Stimulated activated CD4-positive, alpha-beta T cell treated with anti-CD3 and anti-CD28 coated beads, Interleukin-1b, Interleukin-23, amount 100 ng/mL, for 24 hours (primary cell): ENCODE measurements around the gene INPP4B.

Source experiments
- DNase-seq, 4 experiments: peaks; one replicate each; pipeline ENCODE4 v3.0.0-alpha.2; 2020; ENCODE audit warnings: low read depth in 4 of 4, low spot score in 1 of 4

Gene INPP4B

DNA sequence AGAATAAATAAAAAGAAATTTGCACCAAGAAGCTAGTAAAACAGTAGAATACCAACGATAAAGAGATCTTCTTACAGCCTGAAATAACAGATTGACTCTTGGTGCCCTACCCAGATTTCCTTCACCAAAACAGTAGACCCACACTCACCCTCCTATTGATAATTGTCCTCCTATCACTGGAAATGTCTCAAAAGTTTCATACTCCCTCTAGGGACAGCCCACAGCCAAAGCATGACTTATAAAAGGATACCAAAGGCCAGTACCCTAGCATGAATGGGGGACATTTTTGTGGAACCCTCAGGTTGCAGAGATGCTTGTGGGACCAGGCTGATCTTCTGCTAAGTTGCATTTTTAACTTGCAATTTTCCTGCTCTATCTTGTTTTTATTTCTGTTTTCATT is 104.1 kb downstream of the INPP4B start:
- DNase-seq: no peak

DNA sequence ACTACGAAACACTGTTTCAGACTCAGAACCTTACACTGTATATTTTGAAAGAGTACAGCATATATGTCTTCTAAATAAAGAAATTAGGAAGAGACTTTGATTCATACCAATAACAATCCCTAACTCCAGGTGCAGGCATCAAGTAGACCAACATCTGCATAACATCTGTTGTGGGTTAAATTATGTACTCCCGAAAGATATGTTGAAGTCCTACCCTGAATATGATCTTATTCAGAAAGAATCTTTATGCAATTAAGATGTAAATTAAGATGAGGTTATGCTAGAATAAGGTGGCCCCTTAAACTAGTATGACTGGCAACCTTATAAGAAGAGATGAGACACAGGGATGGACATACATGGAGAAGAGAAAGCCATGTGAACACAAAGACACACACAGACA is 117.9 kb downstream of the INPP4B start:
- DNase-seq: no peak

DNA sequence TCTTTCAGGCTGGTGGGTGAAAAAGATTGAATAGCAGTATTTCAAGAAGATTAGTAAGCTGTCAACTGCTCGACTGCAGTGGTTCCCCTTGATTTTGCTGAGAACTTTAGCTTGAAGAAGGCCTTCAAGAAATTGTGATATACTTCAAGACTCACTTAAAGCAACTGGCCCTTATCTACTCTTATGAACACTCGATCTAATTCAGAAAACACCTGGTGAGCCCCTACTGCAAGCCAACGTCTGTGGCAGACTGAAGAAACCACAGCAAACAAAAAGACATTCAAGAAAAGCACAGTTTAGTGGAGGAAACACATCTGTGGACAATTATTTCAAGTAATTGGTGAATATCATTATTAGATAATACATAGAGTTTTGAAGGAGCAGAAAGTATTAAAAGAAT is 119.0 kb downstream of the INPP4B start:
- no peak for DNase-seq

DNA sequence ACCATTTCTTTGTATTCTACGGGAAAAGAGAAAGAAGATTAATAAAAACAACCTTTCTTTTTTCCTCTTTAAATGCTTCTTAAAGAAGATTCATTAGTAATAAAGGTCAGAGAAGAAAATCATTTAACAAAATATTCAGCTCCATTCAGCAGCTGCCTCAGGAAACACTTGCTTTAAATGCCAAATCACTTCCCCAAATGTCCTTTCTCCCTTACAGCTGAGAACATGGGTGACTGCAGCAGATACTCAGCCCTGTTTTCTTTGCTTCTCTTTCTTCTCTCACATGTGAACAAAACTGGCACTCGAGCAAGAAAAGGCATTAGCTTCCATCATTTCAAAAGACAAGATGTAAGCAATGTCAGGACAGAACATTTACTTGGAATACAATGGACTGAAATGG is 120.2 kb downstream of the INPP4B start:
- no peak for DNase-seq

DNA sequence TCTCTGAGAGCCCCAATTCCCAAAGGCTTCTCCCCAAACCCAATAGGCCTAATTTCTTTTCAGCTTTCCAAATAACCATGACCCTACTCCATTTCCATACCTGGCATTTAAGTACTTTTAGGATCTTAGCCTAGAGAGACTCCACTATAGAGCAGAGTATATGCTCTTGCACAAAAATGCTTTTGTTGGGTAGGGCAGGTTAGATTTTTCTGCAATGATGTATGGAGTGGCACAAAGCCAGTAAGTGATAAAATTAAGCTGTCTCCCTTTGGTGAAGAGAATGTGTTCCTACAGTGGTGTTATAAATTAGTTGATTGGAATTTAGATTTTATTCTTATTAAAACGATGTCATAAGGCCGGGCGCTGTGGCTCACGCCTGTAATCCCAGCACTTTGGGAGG is 124.9 kb downstream of the INPP4B start:
- DNase-seq: no peak

DNA sequence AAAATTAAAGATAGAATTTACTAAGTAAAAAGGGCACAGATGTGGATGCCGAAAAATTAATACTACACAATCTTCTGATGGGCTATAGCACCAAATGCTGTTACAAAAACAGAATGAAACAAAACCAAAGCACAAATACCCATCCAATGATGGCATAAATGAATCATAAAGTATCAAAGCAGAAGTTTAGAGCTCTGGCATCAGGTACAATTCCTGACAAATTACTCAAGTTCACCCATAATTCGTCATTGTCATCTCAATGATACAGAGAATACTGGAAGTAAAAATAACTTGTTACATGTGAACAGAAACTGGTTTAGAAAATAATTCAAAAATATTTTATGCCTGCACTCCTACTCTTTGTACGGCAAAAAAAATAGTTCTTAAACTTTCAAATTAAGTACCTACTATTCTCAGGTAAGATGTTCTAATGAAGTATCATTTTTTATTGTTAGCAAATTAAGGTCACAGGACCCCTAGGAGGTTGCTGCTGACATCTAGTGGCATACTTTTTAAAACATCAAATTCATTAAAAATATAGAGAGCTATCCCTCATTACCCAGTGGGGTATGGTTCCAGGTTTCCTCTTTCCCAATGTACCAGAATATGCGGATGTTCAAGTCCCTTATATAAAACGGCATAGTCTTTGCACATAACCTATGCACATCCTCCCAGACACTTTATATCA is 126.1 kb downstream of the INPP4B start:
- no peak for DNase-seq

DNA sequence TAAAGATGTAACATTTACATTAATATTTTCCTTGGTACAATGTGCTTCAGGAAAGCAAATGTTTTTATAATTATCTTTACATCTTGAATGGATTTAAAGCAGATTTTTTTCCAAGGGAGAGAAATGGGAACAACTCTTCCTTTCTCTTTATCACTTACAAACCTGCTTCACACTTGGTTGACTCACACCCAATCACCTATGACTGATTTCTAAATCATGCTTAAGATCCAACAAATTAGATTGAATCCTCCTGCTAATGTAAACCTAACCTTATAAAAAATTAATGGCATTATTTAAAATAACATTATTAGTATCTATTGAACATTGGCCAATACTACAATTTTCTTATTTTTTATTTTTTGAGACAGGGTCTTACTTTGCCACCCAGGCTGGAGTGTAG is 127.1 kb downstream of the INPP4B start:
- no peak for DNase-seq

DNA sequence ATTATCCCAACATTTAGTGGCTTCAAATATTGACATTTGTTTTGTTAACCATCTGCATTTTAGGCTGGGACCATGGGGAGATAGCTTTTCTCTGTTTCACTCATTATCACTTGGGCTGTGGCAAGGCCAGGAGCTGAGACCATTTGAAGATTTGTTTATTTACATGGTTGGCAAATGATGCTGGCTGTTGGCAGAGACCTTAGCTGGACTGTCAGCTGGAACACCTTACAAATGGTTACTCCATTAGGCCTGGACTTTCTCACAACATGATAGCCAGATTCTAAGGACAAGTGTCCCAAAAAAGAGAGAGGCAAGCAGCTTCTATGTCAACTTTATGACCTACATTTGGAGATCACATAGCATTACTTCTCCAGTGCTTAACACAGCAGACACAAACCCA is 130.4 kb downstream of the INPP4B start:
- DNase-seq: no peak

DNA sequence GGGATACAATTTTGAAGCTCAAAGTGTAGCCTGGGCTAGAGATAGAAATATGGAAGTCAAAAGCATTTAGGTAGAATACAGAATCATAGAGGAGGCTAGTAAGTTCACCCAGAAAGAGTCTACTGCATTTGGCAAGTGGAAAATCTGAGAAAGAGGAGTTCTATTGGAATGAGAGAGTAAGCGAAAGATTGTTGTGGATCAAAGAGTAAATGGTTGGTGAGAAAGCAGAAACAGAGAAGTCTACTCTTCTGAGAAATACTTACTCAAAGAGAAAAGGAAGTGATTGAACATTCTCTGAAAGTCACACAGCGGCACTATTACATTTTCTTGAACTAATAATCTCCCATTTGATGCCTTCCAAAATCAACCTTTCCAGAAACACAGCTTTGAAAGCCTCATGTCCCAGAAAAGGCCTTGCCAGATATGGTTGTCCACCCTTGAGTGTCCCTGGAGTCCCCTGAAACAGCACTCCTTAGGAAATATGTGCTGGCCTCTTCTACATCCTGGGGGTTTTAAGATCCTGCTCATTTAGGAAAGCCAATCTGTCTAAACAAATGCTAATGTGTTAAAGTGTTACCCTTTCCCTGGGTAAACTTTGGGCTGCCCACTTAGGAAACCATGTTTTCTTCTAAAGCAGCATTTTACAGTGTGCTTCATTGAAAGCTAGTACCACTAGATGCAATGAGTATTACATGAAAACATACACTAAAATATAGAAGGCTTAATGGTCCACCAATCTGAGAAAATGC is 132.6 kb downstream of the INPP4B start:
- no peak for DNase-seq

DNA sequence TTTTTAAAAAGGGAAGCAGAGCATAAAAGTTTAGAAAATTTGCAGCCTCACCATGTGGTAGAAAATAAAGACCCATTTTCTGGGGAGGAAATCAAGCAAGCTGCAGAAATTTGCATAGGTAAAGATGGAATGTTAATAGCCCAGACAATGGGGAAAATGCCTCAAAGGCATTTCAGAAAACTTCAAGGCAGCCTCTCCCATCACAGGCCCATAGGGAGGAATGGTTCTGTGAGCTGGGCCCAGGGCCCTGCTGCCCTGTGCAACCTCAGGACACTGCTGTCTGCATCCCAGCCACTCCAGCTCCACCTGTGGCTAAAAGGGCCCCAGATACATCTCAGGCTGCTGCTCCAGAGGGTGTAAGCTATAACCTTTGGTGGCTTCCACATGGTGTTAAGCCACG is 137.9 kb downstream of the INPP4B start:
- no peak for DNase-seq

DNA sequence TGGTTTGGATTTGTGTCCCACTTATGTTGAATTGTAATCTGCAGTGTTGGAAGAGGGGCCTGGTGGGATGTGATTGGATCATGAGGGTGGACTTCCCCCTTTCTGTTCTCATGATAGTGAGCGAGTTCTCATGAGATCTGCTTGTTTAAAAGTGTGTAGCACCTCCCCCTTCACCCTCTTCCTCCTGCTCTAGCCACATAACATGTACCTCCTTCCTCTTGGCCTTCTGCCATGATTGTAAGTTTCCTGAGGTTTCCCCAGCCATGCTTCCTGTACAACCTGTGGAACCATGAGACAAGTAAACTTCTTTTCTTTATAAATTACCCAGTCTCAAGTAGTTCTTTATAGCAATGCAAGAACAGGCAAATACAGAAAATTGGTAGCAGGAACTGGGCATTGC is 138.7 kb downstream of the INPP4B start:
- DNase-seq: no peak

DNA sequence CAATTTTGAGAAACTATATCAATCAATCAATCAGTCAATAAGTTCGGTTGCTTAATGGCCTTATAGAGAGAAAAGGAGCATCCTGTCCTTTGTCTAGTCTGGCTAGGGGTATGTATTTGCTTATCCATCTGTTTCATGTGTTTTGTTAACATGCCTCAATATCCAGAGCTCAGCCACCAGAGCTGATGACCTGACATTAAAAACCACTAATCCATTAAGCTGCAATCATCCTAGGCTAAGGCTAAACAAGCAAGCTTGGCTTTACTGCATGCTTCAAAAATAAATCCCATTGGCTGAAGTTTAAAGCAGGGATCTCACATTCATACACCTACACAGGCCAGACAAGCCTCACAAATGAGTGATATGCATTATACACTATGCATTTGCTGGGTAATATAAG is 139.7 kb downstream of the INPP4B start:
- no peak for DNase-seq

DNA sequence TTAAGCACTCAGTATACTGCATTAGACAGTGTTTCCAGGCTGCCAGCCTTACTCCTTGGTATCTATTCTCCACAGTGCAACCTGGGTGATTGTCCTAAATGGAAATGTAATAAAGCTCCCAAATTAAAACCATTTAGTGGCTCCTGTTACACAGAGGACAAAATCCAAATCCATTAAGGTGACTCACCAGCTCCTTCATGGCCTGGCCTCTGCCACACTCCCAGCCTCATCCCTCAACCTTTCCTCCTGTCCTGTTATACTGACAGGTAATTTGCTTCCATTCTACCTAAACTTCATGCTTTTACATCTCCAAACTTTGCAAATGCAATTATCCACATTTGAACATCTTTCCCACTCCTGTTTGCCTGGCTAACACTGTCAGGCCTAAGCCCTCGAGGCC is 140.3 kb downstream of the INPP4B start:
- DNase-seq: no peak

DNA sequence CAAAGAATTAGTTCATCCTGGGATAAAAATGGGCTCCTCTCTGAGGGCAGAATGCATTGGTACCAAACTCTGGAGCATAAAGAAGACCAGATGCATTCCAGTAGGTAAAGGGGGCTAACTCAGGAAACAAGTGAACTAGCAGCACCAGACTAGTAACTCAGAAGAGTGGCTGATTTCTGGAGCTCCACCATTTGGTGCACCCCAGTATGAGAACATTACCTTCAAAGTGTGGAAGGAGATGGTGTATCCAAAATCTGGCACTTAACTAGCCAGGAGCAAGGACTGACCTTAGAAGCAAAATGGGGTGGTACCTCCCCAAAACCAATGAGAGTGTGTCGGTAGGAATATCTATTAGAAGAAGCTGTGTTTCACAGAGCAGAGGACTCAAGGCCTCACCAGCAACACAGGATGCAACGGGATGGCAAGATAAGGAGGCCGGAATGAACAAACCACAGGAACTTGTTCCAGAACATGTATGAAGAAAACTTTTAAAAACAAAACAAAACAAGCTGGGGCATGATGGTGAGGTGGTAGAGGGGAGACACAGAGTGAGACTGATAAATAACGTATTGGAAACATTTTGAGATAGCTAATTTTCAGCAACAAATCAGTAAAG is 142.3 kb downstream of the INPP4B start:
- DNase-seq: no peak

DNA sequence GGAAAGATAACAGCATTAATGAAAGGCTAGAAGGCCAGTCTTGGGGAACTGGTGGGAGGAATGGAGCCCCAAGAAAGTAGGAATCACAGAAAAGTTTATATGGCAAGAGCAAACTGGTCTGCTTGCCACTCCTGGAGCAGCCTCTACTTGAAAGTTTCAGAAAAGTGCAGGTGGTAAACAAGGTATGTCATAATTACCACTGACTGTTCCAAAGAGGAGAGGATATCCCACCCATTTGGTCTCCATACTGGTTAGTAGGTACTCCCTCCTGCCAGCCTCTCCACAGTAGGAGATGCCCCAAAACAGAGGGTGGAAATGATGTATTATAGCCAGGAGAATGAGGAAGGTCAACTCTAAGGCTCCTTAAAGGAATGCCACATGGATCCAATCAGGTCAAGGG is 145.1 kb downstream of the INPP4B start:
- no peak for DNase-seq

DNA sequence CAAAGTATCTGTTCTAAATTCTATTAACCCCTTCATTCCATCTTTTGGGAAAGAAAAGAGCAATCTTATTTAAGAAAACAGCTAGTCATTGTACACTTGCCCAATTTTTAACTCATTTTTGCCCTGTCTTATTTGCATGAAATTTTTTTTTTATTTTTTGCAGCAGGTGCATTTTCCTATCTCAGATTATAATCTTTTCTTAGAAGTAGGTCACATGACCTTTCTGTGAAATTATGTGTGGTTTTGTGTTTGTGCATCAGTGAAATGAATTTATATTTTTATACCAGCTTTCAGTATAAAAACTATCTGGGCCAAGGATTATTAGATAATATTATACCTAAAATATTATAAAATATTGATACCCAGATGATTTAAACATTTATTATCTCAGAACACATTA is 145.6 kb downstream of the INPP4B start:
- DNase-seq: no peak

DNA sequence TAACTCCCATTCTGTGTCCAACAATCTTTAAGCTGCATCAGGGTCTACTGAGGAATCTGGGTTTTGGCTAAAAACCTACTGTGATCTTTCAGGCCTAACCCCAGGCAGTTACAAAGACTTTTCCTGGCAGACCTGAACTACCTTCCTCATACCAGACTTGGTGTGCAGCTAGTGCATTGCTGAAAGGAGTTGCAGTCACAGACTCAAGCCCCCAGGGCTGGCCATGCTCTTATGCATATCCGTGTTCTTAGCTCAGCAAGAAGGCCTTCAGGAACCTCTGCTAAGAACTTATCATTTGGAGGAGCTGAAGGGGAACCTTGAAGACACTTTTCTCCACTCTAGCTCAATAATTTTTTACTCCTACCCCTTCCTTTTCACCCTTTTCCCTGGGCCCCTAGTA is 147.5 kb downstream of the INPP4B start:
- no peak for DNase-seq

DNA sequence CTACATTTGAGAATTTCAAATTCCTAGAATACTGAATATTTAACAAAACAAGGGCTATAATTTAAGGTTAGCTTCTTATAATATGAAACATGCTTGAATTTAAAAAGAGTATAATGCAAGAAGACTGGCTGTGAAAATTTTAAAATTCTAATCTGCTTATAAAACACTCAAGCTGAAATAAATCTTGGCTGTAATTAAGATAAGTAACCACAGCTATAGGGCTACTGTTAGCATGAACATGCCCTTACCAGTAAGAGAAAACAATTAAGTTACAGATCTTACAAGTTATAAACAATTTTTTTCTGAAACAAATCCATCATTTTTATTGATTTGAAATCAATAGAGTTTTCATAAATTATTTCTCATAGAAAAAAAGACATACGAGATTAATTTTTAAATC is 148.2 kb downstream of the INPP4B start:
- DNase-seq: no peak

DNA sequence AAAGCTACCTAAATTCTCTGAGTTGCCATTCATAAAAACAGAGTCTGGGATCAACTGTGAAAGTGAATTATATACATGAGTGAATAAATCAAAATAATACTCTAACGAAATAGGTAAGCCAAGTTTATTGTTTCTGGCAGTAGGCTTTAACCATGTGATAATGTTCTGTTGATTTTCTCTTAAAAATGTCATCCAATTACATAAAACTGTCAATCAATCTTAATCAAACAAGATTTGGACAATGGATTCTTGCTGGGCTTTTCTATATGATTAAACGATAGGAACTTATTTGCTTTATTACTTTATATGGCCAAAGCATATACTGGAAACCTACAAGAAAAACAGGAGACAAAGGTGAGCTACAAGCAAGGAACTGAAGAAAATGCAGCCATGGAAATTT is 148.8 kb downstream of the INPP4B start:
- DNase-seq: no peak

DNA sequence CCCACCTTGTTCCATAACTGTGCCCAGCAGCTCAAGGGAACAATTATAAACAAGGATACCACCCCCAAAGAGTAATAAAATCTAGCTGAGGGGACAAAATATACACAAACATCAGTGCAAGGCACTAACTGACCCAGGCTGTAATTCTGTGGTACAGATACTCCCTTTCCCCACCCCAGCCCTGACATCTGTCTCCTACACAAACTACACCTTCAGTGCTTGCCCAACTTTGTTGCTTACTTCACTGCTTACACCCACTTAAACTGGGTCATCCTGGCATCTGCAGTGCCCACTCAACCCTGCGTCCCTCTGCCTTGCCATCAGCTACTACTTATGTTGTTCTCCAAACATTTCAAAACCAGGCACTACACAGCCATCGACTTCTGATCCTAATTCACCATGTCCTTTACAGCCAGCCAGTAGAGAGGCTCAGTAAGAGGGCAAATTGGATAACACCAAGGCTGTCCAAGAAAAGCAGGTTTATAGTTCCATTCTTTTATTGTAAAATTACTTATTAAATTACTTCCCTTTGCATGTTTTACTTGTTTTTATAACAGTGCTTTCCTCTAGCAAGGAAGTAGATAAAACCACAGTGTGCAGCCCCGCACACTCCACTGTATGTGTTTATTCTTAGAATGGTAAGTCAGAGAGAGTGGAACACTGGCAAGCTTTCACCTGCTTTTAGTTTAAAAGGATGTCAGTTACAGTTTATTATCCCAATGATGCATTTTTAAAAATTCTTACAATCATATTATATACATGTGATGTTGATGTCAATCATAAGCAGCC is 149.6 kb downstream of the INPP4B start:
- DNase-seq: no peak

DNA sequence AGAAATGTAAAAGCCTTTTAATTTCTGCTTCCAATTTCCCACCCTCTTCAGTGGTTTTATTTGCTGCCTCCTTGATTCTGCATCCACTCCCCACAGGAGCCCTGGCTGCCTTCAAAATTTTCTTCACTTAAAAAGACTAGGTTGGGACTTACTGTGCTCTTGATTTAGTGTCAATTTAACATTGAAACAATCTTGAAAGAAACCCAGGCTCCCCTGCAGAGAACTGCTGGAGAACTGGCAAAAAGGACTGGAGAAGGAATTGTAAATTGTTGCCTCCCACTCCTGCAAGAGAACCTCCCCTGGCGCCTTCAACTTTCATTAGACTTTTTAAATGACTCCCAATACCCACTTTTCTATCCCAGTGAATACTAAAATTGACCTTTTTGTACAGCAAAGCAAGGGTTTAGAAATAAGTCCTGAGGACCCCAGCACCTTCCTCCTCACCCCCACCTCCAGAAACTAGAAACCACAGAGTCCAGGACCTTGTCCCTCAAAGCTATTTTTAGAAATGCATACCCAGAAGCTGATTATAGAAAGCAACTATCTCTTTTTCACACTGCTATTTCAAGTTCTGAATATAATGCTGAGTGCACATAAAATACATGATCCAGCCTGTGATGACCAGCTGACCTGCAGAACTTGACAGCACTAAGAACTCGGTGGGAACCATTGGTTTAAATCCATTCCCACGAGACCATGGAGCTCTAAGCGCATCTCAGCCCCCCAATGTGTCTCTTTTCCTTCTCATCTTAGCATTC is 155.5 kb downstream of the INPP4B start:
- no peak for DNase-seq
